ENCODE measurements around the gene MARVELD1. TPM values are rescaled to one million over a fixed set of nuclear protein-coding genes. Genes with fewer than 3 reads are reported as not detected.

MARVELD1 gene
- total RNA-seq, 1 experiment from 2014 or later, result 30.1 TPM

DNA sequence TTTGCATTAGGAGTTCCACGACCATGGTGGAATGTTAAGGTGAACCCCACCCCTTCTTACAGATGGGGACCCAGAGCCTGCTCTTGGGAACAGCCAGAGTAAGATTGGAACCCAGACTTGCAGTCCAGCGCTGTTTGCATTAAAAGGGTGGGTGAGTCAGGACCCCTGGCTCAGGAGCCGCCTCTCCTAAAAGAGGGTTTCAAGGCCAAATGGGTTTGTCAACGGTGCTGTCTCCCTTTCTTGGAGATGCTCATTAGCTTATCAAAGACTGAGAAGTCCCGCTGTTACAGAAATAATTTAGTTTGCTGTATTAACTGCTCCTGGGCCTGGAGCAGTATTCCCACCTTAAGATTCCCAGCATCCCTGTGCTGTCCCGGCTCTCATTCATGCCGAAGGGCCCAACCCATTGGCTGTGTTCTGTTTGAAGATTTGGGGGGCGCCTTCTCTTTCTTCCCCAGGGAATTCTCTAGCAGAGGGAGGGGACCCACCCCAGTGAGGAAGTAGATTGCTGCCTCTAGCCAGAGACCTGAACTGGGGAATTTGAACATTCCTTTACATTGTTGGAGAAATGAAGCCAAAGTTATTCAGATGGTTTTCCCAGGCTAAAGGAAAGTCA is 1.8 kb downstream of the MARVELD1 start:
- TF ChIP-seq EZH2 (IDR thresholded peaks at IDR 0.05; ENCODE audit: borderline replicate concordance, low read depth, low read length, poor library complexity, severe bottlenecking) (no peak), CTCF (conservative IDR thresholded peaks at IDR 0.05; ENCODE audit: low read depth, low read length) (no peak)
- Histone ChIP-seq H3K4me1 (ENCODE audit: insufficient read depth, low read length, poor library complexity, severe bottlenecking) (peaks cover 34% of the 10 kb centered on the region), H3K4me3 (ENCODE audit: low read depth, low read length, poor library complexity, severe bottlenecking) (peak overlapping the region; percentile 82), H3K9me3 (ENCODE audit: low read depth, low read length, poor library complexity, severe bottlenecking) (no peaks in the 10 kb centered on the region), H3K27me3 (replicated peaks; ENCODE audit: insufficient read depth, low read depth, low read length, poor library complexity) (no peaks in the 10 kb centered on the region), H3K27ac (ENCODE audit: low read depth, low read length, poor library complexity, severe bottlenecking) (peak overlapping the region; percentile 83), H3K36me3 (ENCODE audit: insufficient read depth, low read length, poor library complexity, severe bottlenecking) (peaks cover 12% of the 10 kb centered on the region)
- DNase-seq (ENCODE audit: low spot score), result no peak
- intact Hi-C loops (cut with micrococcal nuclease; ENCODE audit: unreplicated experiment), result no loop called here
- CTCF ChIA-PET, result interaction anchor here (0.7 to 1.9 kb wide), 2 partner anchors 14 to 210 kb away, joined by 4 to 8 read pairs; no protein-coding TSS in a partner anchor
- TSS peak; percentile 30 for BruUV-seq (replicated peaks)
- POLR2A ChIA-PET (ENCODE audit: low non-redundant PET), result no interaction called here

- DNase-seq (ENCODE audit: low spot score), result no peak
- no peaks in the 10 kb centered on the region for H3K9me3 ChIP-seq (ENCODE audit: low read depth, low read length, poor library complexity, severe bottlenecking)
- no peak for TF ChIP-seq EZH2 (IDR thresholded peaks at IDR 0.05; ENCODE audit: borderline replicate concordance, low read depth, low read length, poor library complexity, severe bottlenecking)
- no peak for TF ChIP-seq CTCF (conservative IDR thresholded peaks at IDR 0.05; ENCODE audit: low read depth, low read length)
- H3K27ac ChIP-seq (ENCODE audit: low read depth, low read length, poor library complexity, severe bottlenecking), result no peak overlapping the region
- H3K36me3 ChIP-seq (ENCODE audit: insufficient read depth, low read length, poor library complexity, severe bottlenecking), result peaks cover 12% of the 10 kb centered on the region
- BruUV-seq (replicated peaks), result no TSS peak
- ChIA-PET POLR2A (ENCODE audit: low non-redundant PET) (interaction anchor here (0.5 kb wide), 1 partner anchor 30 kb away, joined by 3 read pairs; the partner anchor contains the start of gene AVPI1), CTCF (interaction anchor here (0.5 kb wide), 1 partner anchor 12 kb away, joined by 3 read pairs; no protein-coding TSS in a partner anchor)
- no peaks in the 10 kb centered on the region for H3K27me3 ChIP-seq (replicated peaks; ENCODE audit: insufficient read depth, low read depth, low read length, poor library complexity)
- H3K4me1 ChIP-seq (ENCODE audit: insufficient read depth, low read length, poor library complexity, severe bottlenecking), result peaks cover 33% of the 10 kb centered on the region
- H3K4me3 ChIP-seq (ENCODE audit: low read depth, low read length, poor library complexity, severe bottlenecking), result no peak overlapping the region
- intact Hi-C loops (cut with micrococcal nuclease; ENCODE audit: unreplicated experiment), result no loop called here
Measured at GRCh38 chr10:97717627-97718026, 4.1 kb downstream of the MARVELD1 start.

GRCh38 chr10:97718178-97718577 is 4.6 kb downstream of the MARVELD1 start:
- Histone ChIP-seq H3K4me3 (ENCODE audit: low read depth, low read length, poor library complexity, severe bottlenecking) (no peak overlapping the region), H3K27ac (ENCODE audit: low read depth, low read length, poor library complexity, severe bottlenecking) (no peak overlapping the region), H3K36me3 (ENCODE audit: insufficient read depth, low read length, poor library complexity, severe bottlenecking) (peaks cover 12% of the 10 kb centered on the region), H3K27me3 (replicated peaks; ENCODE audit: insufficient read depth, low read depth, low read length, poor library complexity) (no peaks in the 10 kb centered on the region), H3K9me3 (ENCODE audit: low read depth, low read length, poor library complexity, severe bottlenecking) (no peaks in the 10 kb centered on the region), H3K4me1 (ENCODE audit: insufficient read depth, low read length, poor library complexity, severe bottlenecking) (peaks cover 28% of the 10 kb centered on the region)
- POLR2A ChIA-PET (ENCODE audit: low non-redundant PET), result no interaction called here
- CTCF ChIA-PET, result no interaction called here
- TF ChIP-seq EZH2 (IDR thresholded peaks at IDR 0.05; ENCODE audit: borderline replicate concordance, low read depth, low read length, poor library complexity, severe bottlenecking), result no peak
- no peak for TF ChIP-seq CTCF (conservative IDR thresholded peaks at IDR 0.05; ENCODE audit: low read depth, low read length)
- intact Hi-C loops (cut with micrococcal nuclease; ENCODE audit: unreplicated experiment), result no loop called here
- no TSS peak for BruUV-seq (replicated peaks)
- DNase-seq (ENCODE audit: low spot score), result no peak

All from A673 (cell line).